Fibroblast of skin of scalp (primary cell): Measurements from ENCODE around the gene EIF4A2.
A peak's percentile ranks its signal among the peaks of the same experiment; 100 is the strongest.
"Not testable (repeated sequence)": the region's sequence is repeated elsewhere in the genome, so short reads cannot be mapped to it uniquely, and the experiment has no call there.

ENCODE experiments used
- DNase-seq: peaks from one replicate; pipeline ENCODE4 v3.0.0-alpha.2; 2013

The EIF4A2 gene

GRCh38 chr3:186785495-186786018 lies 2.2 kb downstream of the EIF4A2 start:
- no peak for DNase-seq

GRCh38 chr3:186786922-186787321 lies 3.5 kb downstream of the EIF4A2 start:
- DNase-seq: no peak

DNA sequence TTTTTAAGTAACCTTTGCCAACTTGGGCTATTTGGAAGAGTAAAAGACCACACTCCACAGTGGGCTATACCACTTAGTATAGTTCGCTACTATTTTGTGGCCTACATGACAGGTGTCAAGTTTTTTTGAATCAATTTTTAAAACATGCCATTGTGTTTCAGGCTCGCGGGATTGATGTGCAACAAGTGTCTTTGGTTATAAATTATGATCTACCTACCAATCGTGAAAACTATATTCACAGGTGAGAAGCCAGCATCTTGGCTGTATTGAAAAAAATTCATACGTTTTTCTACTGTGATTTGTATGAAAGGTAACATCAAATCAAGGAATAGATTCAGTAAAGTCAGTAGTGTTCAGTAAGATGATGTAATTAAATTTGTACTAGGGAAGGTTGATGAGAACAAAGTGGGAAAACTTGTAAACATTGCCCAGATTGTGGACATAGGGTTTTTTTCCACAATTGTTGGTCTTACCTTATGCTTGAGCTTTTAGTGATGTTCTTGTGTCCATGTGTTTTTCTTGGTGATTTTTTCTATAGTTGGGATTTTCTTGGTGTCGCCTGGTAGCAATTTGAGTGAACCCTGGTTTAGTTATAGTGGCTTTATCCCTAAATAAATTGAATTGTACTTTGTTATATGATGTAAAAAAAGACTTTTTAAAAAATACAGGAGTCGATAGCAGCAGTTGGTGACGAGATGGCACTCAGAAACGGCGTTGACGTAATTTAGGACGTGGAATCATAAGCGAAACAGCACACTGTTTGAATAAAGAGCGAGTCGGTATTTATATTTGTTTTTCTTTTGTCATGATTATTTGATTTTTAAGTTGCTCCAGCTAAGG lies 4.5 kb downstream of the EIF4A2 start:
- DNase-seq: no peak

DNA sequence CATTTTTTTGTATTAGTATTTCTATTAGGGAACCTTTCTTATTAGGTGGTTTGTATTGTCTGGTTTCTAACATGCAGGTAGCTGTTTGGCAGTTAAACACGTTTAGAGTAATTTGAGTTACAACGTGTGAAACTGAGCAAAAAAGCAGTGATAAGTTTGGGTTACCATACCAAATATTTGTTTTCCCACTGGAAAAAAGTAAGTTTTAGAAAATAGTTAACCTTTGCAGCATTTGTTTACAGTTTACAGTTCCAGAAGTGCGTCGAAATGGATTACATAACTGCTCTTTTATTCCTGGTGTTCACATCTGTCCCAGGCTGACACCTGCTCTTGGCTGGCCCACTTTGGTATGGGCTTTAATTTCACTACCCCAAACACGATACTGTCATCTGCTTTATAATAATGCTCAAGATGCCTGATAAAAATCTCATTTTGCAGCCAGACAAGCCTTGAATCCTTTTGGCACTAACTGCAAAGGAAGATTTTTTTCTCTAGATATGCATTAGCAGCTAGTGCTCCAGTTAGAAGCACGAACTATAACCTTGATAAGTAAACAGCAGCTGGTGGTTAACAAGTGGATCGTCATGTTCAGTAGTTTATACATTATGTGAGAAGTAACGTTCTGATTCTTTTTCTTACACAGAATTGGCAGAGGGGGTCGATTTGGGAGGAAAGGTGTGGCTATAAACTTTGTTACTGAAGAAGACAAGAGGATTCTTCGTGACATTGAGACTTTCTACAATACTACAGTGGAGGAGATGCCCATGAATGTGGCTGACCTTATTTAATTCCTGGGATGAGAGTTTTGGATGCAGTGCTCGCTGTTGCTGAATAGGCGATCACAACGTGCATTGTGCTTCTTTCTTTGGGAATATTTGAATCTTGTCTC lies 5.3 kb downstream of the EIF4A2 start:
- DNase-seq: no peak

DNA sequence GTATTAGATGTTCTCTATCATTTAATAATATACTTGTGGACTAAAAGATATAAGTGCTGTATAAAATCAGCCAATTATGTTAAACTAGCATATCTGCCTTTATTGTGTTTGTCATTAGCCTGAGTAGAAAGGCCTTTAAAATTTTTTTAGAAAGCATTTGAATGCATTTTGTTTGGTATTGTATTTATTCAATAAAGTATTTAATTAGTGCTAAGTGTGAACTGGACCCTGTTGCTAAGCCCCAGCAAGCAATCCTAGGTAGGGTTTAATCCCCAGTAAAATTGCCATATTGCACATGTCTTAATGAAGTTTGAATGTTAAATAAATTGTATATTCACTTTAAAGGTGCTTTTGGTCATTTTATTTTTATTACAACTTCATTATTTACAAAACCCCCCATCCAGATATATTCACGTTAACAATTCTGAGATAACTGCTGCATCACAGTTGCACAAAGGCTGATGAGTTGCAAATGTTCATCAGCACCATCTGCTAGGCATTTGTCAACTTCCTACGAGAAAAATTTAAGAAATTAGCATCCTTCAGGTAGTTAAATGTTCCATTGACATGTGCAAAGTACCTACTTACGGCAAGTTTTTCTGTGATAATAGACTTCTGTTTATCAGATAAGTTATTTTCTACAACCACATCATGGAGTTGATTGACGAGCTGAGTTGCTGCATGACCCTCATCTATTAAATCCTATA lies 6.3 kb downstream of the EIF4A2 start:
- no peak for DNase-seq

GRCh38 chr3:186790261-186790981 lies 7.0 kb downstream of the EIF4A2 start:
- DNase-seq: peak; percentile 49

- DNase-seq: no peak
Measured at GRCh38 chr3:186798239-186798874, 15.0 kb downstream of the EIF4A2 start.

DNA sequence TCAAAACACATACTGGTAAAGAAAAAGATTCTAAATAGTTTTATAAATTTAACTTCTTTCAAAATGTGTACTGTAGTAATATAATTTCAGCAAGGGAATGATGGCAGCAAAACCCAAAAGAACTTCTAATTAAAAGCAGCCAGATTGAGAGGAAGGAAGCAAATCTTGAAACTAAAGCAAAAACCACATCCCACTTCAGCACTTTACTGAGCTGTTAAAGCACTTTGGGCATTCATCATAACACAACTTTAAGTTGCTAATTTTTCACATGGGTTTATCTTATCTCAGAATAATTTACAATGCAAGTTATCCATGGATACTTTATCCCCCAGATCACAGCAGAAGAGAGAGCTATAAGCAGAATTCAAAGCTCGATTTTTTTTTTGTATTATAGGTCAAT lies 16.9 kb downstream of the EIF4A2 start:
- DNase-seq: no peak

DNA sequence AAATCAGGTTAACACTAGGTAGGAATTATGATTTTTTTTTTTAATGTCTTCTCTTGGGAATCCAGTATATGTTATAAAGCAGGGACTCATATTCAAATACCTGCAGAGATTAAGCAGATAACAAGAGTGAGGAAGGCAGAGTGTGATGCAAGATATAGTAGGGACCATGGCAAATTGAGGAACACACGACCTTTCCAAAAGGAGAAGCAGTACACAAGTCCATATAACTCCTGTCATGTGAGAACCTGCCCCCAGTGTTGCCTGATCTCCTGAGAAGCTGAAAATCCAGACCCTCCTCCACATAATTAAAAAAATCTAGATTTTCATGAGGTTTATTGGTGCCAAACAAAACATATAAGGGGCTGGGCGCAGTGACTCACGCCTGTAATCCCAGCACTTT lies 19.3 kb downstream of the EIF4A2 start:
- DNase-seq: no peak

- DNase-seq: not testable (repeated sequence)
Measured at GRCh38 chr3:186803447-186803846, 20.1 kb downstream of the EIF4A2 start.

- peak; percentile 78 for DNase-seq
Measured at GRCh38 chr3:186806089-186807055, 23.0 kb downstream of the EIF4A2 start, which contains the start of gene RFC4. Gene RFC4 (minus strand): TSS chr3:186806482. CDS start chr3:186804713, 1,769 bp downstream.

- DNase-seq: no peak
Measured at GRCh38 chr3:186807231-186807630, 23.9 kb downstream of the EIF4A2 start.

GRCh38 chr3:186810336-186810996 lies 27.1 kb downstream of the EIF4A2 start:
- DNase-seq: no peak

GRCh38 chr3:186811313-186811712 lies 27.9 kb downstream of the EIF4A2 start:
- not testable (repeated sequence) for DNase-seq

GRCh38 chr3:186814100-186814499 lies 30.7 kb downstream of the EIF4A2 start:
- DNase-seq: no peak

GRCh38 chr3:186815435-186815834 lies 32.1 kb downstream of the EIF4A2 start:
- DNase-seq: peak; percentile 81

- DNase-seq: no peak
Measured at GRCh38 chr3:186818516-186818915, 35.1 kb downstream of the EIF4A2 start.

- no peak for DNase-seq
Measured at GRCh38 chr3:186818956-186819355, 35.6 kb downstream of the EIF4A2 start.
